Colonic mucosa (tissue), 4 donors: ENCODE results near the gene NUP93. TPM values are rescaled to one million over a fixed set of nuclear protein-coding genes. Genes with fewer than 3 reads are reported as not detected.

ENCODE experiments used
- DNase-seq: peaks from one replicate; pipeline ENCODE4 v3.0.0-alpha.2; 2020
- H3K27ac ChIP-seq: fragments of 200-600 bp; one replicate; pipeline ENCODE4 v1.8.0; 2021
- H3K27me3 ChIP-seq: fragments of 200-600 bp; one replicate; pipeline ENCODE4 v1.8.0; 2021
- H3K36me3 ChIP-seq: fragments of 200-600 bp; one replicate; pipeline ENCODE4 v1.8.0; 2021
- H3K4me1 ChIP-seq: fragments of 200-600 bp; one replicate; pipeline ENCODE4 v1.8.0; 2021; ENCODE audit warnings: mild to moderate bottlenecking
- H3K4me3 ChIP-seq: fragments of 200-600 bp; one replicate; pipeline ENCODE4 v1.8.0; 2021
- H3K9ac ChIP-seq, 2 donors: one replicate each; pipeline ENCODE4 v1.7.0; 2013; ENCODE audit warnings: control low read depth in 2 of 2, low read depth in 2 of 2, low read length in 2 of 2
- H3K9me3 ChIP-seq: fragments of 200-600 bp; one replicate; pipeline ENCODE4 v1.8.0; 2021
- CTCF ChIP-seq: fragments of 200-600 bp; IDR thresholded peaks from one replicate; pipeline ENCODE4 v1.8.0; 2022; ENCODE audit warnings: antibody characterized with exemption, mild to moderate bottlenecking
- intact Hi-C: fragments of 100-400 bp; cut with DNase I; formaldehyde crosslinking; loops from one replicate; pipeline ENCODE4 v1.14.1; 2022
- total RNA-seq, 2 donors: library from RNA; stranded (reverse); fragmentation: NEBNext Ultra II Directional in 1 of 2; extraction: Animal tissue kit (Norgen Biotek cat#: 25700) in 1 of 2; gene quantifications; one replicate each; pipeline ENCODE4 v1.2.1, GENCODE V29; 2021
- donor health status: healthy.
- donor health status: DM: no; HTN: no; CAD: no.
- donor health status: DM: no; HTN: no; CAD: no.

NUP93 gene
- total RNA-seq, 2 donors from 2014 or later = 33.0 to 79.2 TPM

- H3K36me3 ChIP-seq = no peaks in the 10 kb centered on the region
- no peaks in the 10 kb centered on the region for H3K9me3 ChIP-seq
- no peak overlapping the region for H3K27ac ChIP-seq
- no peaks in the 10 kb centered on the region for H3K27me3 ChIP-seq
- TF ChIP-seq CTCF = no peak
- no peak for DNase-seq
- intact Hi-C loops = no loop called here
- no peak overlapping the region for H3K4me3 ChIP-seq
- no peak overlapping the region for H3K9ac ChIP-seq
- H3K4me1 ChIP-seq = peaks cover 9% of the 10 kb centered on the region
Measured at GRCh38 chr16:56684256-56684925, 45.5 kb upstream of the NUP93 start.

DNA sequence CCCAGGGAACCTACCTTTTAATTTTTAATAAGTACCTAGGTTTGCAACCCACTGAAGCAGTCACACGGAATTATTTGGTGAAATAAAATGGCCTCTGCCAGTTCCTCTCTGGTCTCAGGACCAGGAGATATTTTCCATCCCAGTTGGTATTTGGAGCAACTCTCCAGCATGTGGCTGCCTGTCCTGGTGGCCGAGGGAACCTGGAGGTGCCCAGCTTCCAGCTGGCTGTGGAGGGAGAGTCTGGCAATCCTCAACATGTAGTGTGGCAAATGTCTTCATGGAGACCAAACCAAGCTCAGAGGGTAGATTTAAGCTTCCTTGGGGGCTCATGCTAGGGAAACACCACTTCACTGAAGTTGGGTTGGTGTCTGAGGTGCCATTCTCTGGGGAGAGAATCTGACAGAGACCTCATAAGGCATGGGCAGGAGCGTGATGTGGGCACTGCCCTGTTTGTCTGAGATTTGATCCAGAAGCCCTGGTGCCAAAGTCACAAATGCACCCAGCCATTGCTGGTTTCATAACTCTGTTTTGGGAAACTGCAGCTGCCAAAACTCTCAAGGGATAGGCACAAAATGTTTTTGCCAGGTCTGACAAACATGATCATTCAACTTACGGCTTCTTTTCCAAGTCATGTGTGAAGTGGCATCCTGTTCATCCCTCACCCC, 44.9 kb upstream of the NUP93 start:
- no peak overlapping the region for H3K27ac ChIP-seq
- no peak for TF ChIP-seq CTCF

GRCh38 chr16:56686758-56687157, 43.2 kb upstream of the NUP93 start:
- intact Hi-C loops = no loop called here
- H3K36me3 ChIP-seq = no peaks in the 10 kb centered on the region
- TF ChIP-seq CTCF = no peak
- no peaks in the 10 kb centered on the region for H3K27me3 ChIP-seq
- H3K4me3 ChIP-seq = no peak overlapping the region
- H3K4me1 ChIP-seq = peaks cover 9% of the 10 kb centered on the region
- no peak overlapping the region for H3K27ac ChIP-seq
- no peaks in the 10 kb centered on the region for H3K9me3 ChIP-seq
- no peak overlapping the region for H3K9ac ChIP-seq
- DNase-seq = no peak

More for the DNA sequence above, 44.9 kb upstream of the NUP93 start:
- no peaks in the 10 kb centered on the region for H3K36me3 ChIP-seq
- no peak overlapping the region for H3K9ac ChIP-seq
- no peaks in the 10 kb centered on the region for H3K27me3 ChIP-seq
- H3K4me3 ChIP-seq = no peak overlapping the region
- no peaks in the 10 kb centered on the region for H3K9me3 ChIP-seq
- intact Hi-C loops = no loop called here
- no peak for DNase-seq
- peaks cover 9% of the 10 kb centered on the region for H3K4me1 ChIP-seq

- H3K4me3 ChIP-seq = no peak overlapping the region
- no peak for DNase-seq
- H3K4me1 ChIP-seq = no peaks in the 10 kb centered on the region
- no peaks in the 10 kb centered on the region for H3K9me3 ChIP-seq
- intact Hi-C loops = no loop called here
- no peaks in the 10 kb centered on the region for H3K27me3 ChIP-seq
- no peaks in the 10 kb centered on the region for H3K36me3 ChIP-seq
- TF ChIP-seq CTCF = no peak
- no peak overlapping the region for H3K27ac ChIP-seq
- H3K9ac ChIP-seq = no peak overlapping the region
Measured at GRCh38 chr16:56688762-56689161, 41.2 kb upstream of the NUP93 start.

DNA sequence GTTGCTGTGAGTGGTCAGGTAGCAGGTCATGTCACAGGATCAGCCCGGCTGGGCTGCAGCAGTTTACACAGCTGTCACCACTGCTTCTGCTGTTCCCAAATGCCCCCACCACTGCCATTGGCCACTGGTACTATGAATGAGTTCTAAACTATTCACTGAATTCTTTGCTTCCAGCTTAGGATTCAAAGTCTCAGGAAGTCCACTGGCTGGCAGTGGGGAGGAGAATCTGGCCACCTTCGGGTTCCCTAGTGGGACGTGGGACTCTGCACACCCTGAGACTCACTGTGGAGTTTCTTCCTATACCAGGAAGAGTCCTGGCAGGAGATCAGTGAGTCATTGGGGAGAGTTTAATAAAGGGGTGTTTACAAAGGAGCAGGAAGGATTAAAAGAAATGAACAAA, 40.8 kb upstream of the NUP93 start:
- Histone ChIP-seq H3K27ac (no peak overlapping the region), H3K27me3 (no peaks in the 10 kb centered on the region)

More for the DNA sequence above, 40.8 kb upstream of the NUP93 start:
- Histone ChIP-seq H3K4me3 (no peak overlapping the region), H3K36me3 (no peaks in the 10 kb centered on the region), H3K9me3 (no peaks in the 10 kb centered on the region), H3K9ac (no peak overlapping the region), H3K4me1 (no peaks in the 10 kb centered on the region)
- intact Hi-C loops = no loop called here
- DNase-seq = no peak
- no peak for TF ChIP-seq CTCF
